Activated naive CD4-positive, alpha-beta T cell treated with anti-CD3 and anti-CD28 coated beads for 36 hours (primary cell): Measurements from ENCODE around the gene KMT5C. TPM values are rescaled to one million over a fixed set of nuclear protein-coding genes. Genes with fewer than 3 reads are reported as not detected.

Experiments used
- CTCF ChIA-PET: fragments of 350-600 bp; sonication (Branson Sonifier 250); formaldehyde crosslinking; loops from one replicate; lab custom pipeline; 2021; ENCODE audit warnings: antibody characterized with exemption; lab: Charles Lee
- DNase-seq: peaks from one replicate; pipeline ENCODE4 v3.0.0-alpha.2; 2020
- H3K27ac Mint-ChIP-seq: one replicate; pipeline ENCODE4 v1.8.0; 2021; ENCODE audit warnings: mild to moderate bottlenecking, mixed read lengths
- H3K27me3 Mint-ChIP-seq: one replicate; pipeline ENCODE4 v1.8.0; 2021; ENCODE audit warnings: low read depth, mixed read lengths
- H3K36me3 Mint-ChIP-seq: one replicate; pipeline ENCODE4 v1.8.0; 2021; ENCODE audit warnings: low read depth, mixed read lengths
- H3K4me1 Mint-ChIP-seq: one replicate; pipeline ENCODE4 v1.8.0; 2021; ENCODE audit warnings: low read depth, mixed read lengths
- H3K4me3 Mint-ChIP-seq: one replicate; pipeline ENCODE4 v1.8.0; 2021; ENCODE audit warnings: mild to moderate bottlenecking, moderate library complexity, mixed read lengths
- H3K9me3 Mint-ChIP-seq: one replicate; pipeline ENCODE4 v1.8.0; 2021; ENCODE audit warnings: mixed read lengths
- intact Hi-C: fragments of 100-400 bp; cut with micrococcal nuclease; formaldehyde crosslinking; loops from one replicate; pipeline ENCODE4 v1.15.1; 2023
- total RNA-seq, 2 experiments: library from RNA; stranded (reverse); gene quantifications; one replicate each; pipeline ENCODE4 v1.2.3, GENCODE V29; 2021

KMT5C gene
- total RNA-seq, 2 experiments from 2014 or later = 45.9 to 47.1 TPM

DNA sequence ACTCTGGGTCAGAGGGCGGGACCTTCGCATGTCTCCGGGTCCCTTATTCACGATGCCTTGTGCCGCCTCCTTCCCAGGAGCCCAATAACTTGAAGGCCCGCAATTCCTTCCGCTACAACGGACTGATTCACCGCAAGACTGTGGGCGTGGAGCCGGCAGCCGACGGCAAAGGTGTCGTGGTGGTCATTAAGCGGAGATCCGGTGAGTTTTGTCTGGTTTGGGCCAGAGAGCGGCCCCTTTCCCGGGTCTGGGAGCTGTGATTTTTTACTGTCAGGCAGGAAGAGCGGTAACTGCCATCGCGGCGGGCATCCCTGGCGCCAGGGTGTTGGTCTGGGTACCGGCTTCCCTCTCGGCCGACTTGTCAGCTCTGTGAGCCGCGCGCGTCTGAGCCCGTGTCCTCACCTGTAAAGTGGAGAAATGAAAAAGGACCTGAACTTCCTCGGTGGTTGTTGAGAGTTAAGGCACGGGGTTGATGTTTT is 46.9 kb downstream of the KMT5C start:
- Mint-ChIP-seq H3K27ac (peak overlapping the region; percentile 97), H3K36me3 (peaks cover 46% of the 10 kb centered on the region), H3K27me3 (no peaks in the 10 kb centered on the region), H3K4me3 (peak overlapping the region; percentile 100), H3K4me1 (peaks cover 59% of the 10 kb centered on the region), H3K9me3 (no peaks in the 10 kb centered on the region)
- CTCF ChIA-PET = no interaction called here
- DNase-seq = peak; percentile 22
- intact Hi-C loops = loop anchor here (5.0 kb wide), 2 partner anchors 256 to 924 kb away; partner anchors contain the start of genes LENG9, ZNF580 and ZNF581

GRCh38 chr19:55387736-55388497 is 48.2 kb downstream of the KMT5C start:
- Mint-ChIP-seq H3K36me3 (peaks cover 46% of the 10 kb centered on the region), H3K4me3 (peak overlapping the region; percentile 100), H3K27me3 (no peaks in the 10 kb centered on the region), H3K27ac (peak overlapping the region; percentile 65), H3K4me1 (peaks cover 50% of the 10 kb centered on the region), H3K9me3 (no peaks in the 10 kb centered on the region)
- DNase-seq = no peak
- CTCF ChIA-PET = interaction anchor here (1.4 kb wide), 1 partner anchor 86 kb away, joined by 4 read pairs; no protein-coding TSS in a partner anchor
- intact Hi-C loops = loop anchor here (5.0 kb wide), 2 partner anchors 254 to 926 kb away; partner anchors contain the start of genes LENG9, ZNF580 and ZNF581

GRCh38 chr19:55389386-55390317 is 50.0 kb downstream of the KMT5C start:
- DNase-seq = no peak
- Mint-ChIP-seq H3K9me3 (no peaks in the 10 kb centered on the region), H3K4me3 (peak overlapping the region; percentile 26), H3K36me3 (peaks cover 46% of the 10 kb centered on the region), H3K27me3 (no peaks in the 10 kb centered on the region), H3K27ac (peak overlapping the region; percentile 63), H3K4me1 (peaks cover 43% of the 10 kb centered on the region)
- CTCF ChIA-PET = interaction anchor here (0.6 kb wide), 2 partner anchors 15 to 957 kb away, joined by 3 read pairs; no protein-coding TSS in a partner anchor
- intact Hi-C loops = loop anchor here (5.0 kb wide), 2 partner anchors 253 to 927 kb away; partner anchors contain the start of genes LENG9, ZNF580 and ZNF581

DNA sequence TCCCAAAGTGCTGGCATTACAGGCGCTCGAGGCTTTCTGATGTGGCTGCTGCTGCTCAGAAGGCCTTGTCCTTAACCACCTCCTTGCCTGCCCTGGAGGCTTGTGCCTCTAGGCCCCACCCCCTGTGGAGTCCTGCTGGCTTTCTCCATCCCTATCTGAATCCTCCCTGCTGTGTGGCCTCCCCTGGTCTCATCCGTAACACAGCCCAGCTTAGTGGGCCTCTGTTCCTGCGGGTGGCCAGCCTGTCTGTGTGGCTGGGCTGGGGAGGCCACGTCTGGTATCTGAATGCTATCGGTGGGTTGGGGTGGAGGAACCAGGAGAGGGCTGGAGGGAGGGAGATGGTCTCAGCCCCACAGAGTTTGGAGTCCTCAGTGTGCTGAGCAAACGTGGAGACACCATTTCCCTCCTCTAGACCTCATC is 50.8 kb downstream of the KMT5C start:
- H3K4me3 Mint-ChIP-seq = no peak overlapping the region
- DNase-seq = no peak
- no peaks in the 10 kb centered on the region for H3K9me3 Mint-ChIP-seq
- intact Hi-C loops = no loop called here
- H3K27ac Mint-ChIP-seq = peak overlapping the region; percentile 5
- CTCF ChIA-PET = no interaction called here
- no peaks in the 10 kb centered on the region for H3K27me3 Mint-ChIP-seq
- peaks cover 43% of the 10 kb centered on the region for H3K4me1 Mint-ChIP-seq
- peaks cover 46% of the 10 kb centered on the region for H3K36me3 Mint-ChIP-seq

DNA sequence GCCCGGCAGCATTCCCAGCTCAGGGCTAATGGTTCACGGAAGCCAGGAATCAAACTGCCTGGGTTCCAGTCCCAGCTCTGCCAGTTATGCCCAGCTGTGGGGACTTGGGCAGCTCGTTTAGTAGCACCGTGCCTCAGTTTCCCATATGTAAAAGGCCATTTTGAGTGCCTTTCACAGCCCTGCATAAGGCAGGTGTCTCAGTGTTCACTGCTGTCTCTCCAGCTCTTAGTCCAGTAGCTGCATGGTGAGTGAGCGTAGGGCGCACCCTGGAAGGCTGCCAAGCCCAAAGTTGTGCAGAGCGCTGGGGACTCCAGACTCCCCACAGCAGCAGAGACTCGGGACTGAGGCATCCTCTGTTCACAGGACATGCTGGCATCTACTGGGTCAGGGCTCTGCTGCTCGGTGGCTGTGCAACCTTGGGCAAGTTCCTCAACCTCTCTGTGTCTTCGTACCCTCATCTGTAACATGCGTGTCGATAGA is 51.6 kb downstream of the KMT5C start:
- Mint-ChIP-seq H3K4me1 (peaks cover 42% of the 10 kb centered on the region), H3K27me3 (no peaks in the 10 kb centered on the region), H3K36me3 (peaks cover 40% of the 10 kb centered on the region), H3K9me3 (no peaks in the 10 kb centered on the region), H3K27ac (no peak overlapping the region), H3K4me3 (no peak overlapping the region)
- intact Hi-C loops = no loop called here
- CTCF ChIA-PET = interaction anchor here (0.6 kb wide), 1 partner anchor 31 kb away, joined by 5 read pairs; no protein-coding TSS in a partner anchor
- DNase-seq = no peak

DNA sequence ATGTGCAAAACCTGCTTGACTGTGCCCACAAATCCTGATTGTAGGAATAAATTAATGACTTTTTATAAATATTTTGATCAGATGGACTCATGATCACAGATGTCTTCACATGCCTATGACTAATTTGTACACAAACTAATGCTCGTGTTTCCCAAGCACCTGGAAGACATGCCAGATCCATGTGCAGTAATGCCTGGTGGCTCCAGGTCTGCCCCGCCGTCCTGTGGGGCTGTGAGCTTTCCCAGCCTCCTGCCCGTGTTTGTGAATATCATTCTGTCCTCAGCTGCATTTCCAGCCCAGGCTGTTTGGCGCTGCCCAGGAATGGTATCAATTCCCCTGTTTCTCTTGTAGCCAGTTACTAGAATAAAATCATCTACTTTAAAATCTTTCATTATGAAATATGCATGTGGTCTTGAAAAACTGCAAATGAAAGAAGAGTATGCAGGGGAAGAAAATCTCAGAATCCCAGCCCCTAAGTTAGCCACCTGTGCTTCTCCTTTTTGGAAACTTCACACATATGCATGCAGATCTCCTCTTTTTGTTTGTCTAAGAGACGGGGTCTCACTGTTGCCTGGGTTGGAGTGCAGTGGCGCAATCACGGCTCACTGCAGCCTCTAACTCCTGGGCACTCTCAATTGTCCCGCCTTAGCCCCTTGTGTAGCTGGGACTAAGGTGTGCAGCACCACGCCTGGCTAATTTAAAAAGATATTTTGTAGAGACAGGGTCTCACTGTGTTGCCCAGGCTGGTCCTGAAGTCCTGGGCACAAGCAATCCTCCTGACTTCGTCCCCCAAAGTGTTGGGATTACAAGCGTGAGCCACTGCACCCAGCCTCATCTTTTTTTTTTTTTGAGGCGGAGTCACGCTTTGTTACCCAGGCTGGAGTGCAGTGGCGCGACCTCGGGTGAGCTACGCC is 52.3 kb downstream of the KMT5C start:
- Mint-ChIP-seq H3K36me3 (peaks cover 32% of the 10 kb centered on the region), H3K4me1 (peaks cover 35% of the 10 kb centered on the region), H3K27ac (no peak overlapping the region), H3K4me3 (no peak overlapping the region), H3K9me3 (no peaks in the 10 kb centered on the region), H3K27me3 (no peaks in the 10 kb centered on the region)
- no peak for DNase-seq
- CTCF ChIA-PET = no interaction called here
- intact Hi-C loops = no loop called here

DNA sequence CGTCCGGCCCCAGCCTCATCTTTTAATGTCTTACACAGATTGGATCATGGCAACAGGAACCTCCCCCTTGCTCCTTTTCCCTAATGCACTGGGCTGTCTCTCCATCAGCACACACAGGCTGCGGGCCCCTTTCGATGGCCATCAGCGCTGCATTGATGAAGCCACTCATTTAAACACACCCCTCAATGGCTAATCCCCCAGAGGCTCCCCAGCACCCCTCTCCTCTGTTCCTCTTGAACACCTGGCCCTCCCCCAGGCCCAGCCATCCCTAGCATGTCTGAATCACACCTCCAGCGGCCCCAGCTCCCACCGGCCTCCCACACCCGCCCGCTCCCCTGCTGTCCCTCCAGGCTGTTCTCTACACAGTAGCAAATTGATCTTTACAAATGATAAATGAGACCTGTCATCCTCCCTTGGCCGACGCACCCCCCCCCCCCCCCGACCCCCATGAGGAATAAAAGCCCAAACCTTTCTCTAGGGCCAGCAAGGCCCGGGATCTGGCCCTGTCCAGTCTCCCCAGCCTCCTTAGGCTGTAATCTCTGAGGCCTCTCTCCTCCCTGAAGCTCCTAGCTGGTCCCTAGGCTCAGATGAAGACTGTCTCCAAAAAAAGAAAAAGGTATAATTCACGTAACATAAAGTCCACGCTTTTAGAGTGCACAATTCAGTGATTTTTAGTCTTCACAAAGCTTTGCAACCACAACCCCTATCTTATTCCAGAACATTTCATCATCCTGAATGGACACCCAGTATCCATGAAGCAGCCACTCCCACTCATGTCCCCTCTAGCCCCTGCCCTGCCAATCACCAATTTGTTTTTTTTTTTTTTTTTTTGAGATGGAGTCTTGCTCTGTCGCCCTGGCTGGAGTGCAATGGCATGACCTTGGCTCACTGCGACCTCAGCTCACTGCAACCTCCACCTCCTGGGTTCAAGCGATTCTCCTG is 53.4 kb downstream of the KMT5C start:
- H3K27ac Mint-ChIP-seq = no peak overlapping the region
- CTCF ChIA-PET = no interaction called here
- H3K36me3 Mint-ChIP-seq = peaks cover 21% of the 10 kb centered on the region
- no peaks in the 10 kb centered on the region for H3K9me3 Mint-ChIP-seq
- H3K27me3 Mint-ChIP-seq = no peaks in the 10 kb centered on the region
- H3K4me3 Mint-ChIP-seq = no peak overlapping the region
- H3K4me1 Mint-ChIP-seq = peaks cover 31% of the 10 kb centered on the region
- intact Hi-C loops = no loop called here
- DNase-seq = no peak

Other genes starting within 250 kb of the KMT5C start
- gene PPP1R12C, start 222.2 kb upstream of the KMT5C start, total RNA-seq = 10 to 100 TPM; 41.2 to 42.1 TPM
- not detected for gene TNNT1, start 190.7 kb upstream of the KMT5C start, total RNA-seq
- not detected for gene TNNI3, start 182.1 kb upstream of the KMT5C start, total RNA-seq
- not detected for gene DNAAF3, start 173.3 kb upstream of the KMT5C start, total RNA-seq
- not detected for gene SYT5, start 159.6 kb upstream of the KMT5C start, total RNA-seq
- not detected for gene PTPRH, start 130.4 kb upstream of the KMT5C start, total RNA-seq
- gene TMEM86B, start 111.1 kb upstream of the KMT5C start, total RNA-seq = 1 to 10 TPM; 6.1 to 6.8 TPM
- gene PPP6R1, start 80.9 kb upstream of the KMT5C start, total RNA-seq = 100 to 1,000 TPM; 166 to 174 TPM
- gene HSPBP1, start 59.8 kb upstream of the KMT5C start, total RNA-seq = 10 to 100 TPM; 44.3 to 45.0 TPM
- 1 to 10 TPM; 1.4 to 2.2 TPM for gene BRSK1, start 55.9 kb upstream of the KMT5C start, total RNA-seq
- gene TMEM150B, start 14.5 kb upstream of the KMT5C start, total RNA-seq = not detected
- gene COX6B2, start 14.8 kb downstream of the KMT5C start, total RNA-seq = under 1 TPM; 0.57 to 0.64 TPM
- gene GARIN5B, start 23.4 kb downstream of the KMT5C start, total RNA-seq = not detected
- not detected for gene IL11, start 30.6 kb downstream of the KMT5C start, total RNA-seq
- not detected for gene TMEM190, start 37.0 kb downstream of the KMT5C start, total RNA-seq
- 10 to 100 TPM in 1 of 2 experiments, 1 to 10 TPM in 1; 9.9 to 10.2 TPM for gene TMEM238, start 44.4 kb downstream of the KMT5C start, total RNA-seq
- gene RPL28, start 46.1 kb downstream of the KMT5C start, total RNA-seq = 1,000 to 10,000 TPM; 3,327 to 3,354 TPM
- gene UBE2S, start 67.9 kb downstream of the KMT5C start, total RNA-seq = 100 to 1,000 TPM; 294 to 307 TPM
- gene SHISA7, start 103.4 kb downstream of the KMT5C start, total RNA-seq = not detected
- gene ISOC2, start 121.8 kb downstream of the KMT5C start, total RNA-seq = 10 to 100 TPM; 18.6 to 20.5 TPM
- gene C19orf85, start 124.9 kb downstream of the KMT5C start, total RNA-seq = not detected
- 1 to 10 TPM; 6.0 to 6.1 TPM for gene ZNF628, start 136.7 kb downstream of the KMT5C start, total RNA-seq
- 1 to 10 TPM; 7.6 to 8.0 TPM for gene NAT14, start 145.3 kb downstream of the KMT5C start, total RNA-seq
- under 1 TPM; 0.25 to 0.48 TPM for gene SSC5D, start 148.6 kb downstream of the KMT5C start, total RNA-seq
- gene SBK2, start 197.3 kb downstream of the KMT5C start, total RNA-seq = not detected
- gene SBK3, start 205.7 kb downstream of the KMT5C start, total RNA-seq = not detected
- 1 to 10 TPM; 6.1 to 6.5 TPM for gene ZNF579, start 241.0 kb downstream of the KMT5C start, total RNA-seq